ENCODE data around the gene SNRK.
"Not testable (repeated sequence)": the region's sequence is repeated elsewhere in the genome, so short reads cannot be mapped to it uniquely, and the experiment has no call there.

Gene SNRK

GRCh38 chr3:43348852-43349574 lies 62.7 kb downstream of the SNRK start:
- no peak for DNase-seq

DNA sequence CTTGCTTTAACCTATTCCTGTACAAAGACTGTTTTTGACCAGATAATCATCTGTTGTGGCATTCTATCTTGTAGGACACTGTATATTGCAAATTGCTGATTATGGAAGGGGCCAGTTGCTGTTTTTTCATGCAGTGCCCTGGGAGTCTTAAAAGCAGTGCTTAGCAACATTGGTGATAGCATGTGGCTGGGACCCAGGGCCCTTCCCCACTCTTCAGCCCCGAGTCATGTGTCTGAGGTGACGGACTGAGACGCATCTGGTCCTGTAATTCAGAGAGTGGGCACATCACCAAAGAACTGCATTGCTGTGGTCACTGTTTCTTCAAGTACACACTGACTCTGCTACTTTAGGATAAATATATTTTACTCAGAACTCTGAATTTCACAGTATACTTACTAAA lies 63.4 kb downstream of the SNRK start:
- DNase-seq, result no peak

DNA sequence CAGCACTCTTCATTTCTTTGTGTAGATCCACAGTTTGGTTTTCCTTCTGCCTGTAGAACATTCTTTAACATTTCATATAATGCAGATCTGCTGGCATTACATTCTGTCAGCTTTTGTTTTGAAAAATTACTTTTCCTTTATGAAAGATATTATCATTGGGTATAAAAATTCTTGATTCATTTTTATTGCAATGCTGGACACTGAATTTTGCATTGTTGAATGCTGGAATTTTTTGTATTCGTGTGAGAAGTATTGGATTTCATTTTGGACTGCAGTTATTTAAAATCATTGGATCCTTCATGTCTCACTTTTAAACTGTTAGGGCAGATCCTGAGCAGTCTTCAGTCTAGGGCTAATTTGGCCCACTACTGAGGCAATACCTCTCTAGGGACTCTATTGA lies 67.1 kb downstream of the SNRK start:
- DNase-seq, result no peak

DNA sequence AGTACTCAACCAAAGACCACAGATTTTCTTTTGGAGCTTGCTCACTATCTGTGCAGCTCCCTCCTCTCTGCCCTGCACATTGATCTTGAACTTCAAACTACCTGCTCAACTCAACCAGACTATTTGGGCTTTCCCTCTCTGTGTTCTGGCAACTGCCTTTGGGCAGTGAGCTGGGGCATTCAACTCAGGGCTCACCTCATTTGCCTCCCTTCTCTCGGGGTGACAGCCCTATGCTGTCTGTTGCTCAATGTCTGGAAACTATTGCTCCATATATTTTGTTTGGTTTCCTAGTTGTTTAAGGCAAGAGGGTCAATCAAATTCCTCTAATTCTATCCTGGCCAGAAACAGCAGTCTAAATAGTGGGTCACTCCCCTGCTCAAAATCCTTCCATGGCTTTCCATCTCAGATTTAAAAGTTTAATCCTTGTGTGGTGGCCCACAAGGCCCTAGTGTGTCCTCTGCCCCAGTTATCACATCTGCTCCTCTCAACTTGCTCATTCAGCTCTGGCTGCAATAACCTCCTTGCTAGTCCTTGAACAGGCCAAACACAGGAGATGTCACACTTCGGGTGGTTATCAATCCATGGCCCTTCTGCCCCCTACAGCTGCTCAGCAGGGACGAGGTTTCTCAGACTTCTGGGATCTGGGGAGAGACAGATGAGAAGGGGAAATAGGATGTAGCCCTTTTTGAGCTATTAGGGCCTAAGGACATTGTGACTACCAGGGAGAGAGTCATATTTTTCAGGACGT lies 67.8 kb downstream of the SNRK start:
- DNase-seq, result no peak

DNA sequence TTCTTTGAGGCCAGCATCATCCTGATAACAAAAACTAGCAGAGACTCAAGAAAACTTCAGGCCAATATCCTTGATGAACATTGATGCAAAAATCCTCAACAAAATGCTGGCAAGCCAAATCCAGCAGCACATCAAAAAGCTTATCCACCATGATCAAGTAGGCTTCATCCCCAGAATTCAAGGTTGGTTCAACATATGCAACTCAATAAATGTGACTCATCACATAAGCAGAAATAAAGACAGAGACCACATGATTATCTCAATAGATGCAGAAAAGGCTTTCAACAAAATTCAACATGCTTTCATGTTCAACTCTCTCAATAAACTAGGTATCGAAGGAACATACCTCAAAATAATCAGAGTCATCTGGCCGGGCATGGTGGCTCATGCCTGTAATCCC lies 69.7 kb downstream of the SNRK start:
- not testable (repeated sequence) for DNase-seq

DNA sequence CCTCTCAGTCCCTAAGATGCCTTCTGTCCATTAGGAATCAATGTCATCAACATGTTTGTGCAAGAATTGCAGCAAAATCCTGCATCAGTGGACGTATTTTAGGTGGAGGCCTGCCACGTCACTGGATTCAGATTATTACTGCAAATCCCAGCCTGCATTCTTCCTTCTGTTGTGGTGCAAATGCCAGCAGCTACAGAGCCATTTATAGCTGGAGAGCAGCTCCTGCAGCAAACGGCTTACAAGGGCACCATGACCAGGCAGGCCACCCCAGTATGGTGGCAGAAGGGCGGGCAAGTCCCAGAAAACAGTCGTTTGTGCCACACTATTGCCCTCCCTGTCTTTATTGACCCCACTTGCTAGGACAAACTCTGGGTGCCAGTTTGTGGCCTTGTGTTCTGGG lies 74.7 kb downstream of the SNRK start:
- DNase-seq, result no peak

GRCh38 chr3:43362183-43362582 lies 75.8 kb downstream of the SNRK start:
- no peak for DNase-seq

DNA sequence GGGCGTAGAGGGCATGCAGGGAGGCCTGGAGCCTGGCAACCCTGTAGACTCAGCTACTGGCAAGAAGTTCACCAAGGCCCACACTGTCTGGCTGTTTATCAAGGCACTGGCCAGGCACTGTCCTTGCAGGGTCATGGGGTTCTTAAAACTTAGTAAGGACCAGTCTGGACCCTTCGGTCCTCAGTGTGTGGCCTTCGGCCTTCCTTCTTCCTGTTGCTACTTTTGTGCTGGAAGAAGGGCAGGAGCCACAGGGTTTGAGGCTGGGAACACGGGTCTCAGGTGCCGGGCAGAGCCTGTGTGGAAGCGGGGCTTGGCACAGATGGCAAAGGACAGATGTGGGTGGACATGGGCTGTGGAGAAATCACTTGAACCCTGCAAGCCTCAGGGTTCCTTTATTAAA lies 76.6 kb downstream of the SNRK start:
- DNase-seq, result no peak

DNA sequence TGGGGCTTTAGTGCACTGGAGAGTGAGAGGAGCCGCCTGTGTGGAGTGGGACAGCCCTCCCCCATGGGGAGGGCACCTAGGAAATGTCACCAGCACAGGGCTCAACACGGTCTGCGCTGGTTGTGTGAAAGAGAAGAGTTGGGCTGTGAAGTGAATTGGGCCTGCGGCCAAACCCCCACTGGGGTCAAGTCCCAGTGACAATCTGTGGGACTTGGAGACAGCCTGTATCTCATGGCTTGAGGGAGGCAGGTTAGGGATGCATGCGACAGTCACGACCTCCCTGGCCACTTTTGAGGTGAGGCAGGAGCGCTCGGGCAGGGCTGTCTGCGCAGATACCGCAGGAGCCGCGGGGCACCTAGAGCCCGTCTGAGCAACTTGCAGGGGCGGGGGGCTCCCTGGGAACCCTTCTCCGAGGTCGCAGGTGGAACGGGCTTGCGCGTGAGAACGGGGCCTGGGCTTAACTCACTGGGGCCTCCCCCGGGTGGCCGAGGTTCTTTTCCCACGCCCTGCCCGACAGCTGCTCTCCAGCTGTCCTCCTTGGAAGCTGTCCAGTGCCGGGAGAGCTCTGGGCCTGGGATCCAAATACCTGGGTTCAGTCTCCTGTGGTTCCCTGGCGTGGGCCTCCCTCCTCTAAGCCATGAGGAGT lies 77.4 kb downstream of the SNRK start:
- no peak for DNase-seq

DNA sequence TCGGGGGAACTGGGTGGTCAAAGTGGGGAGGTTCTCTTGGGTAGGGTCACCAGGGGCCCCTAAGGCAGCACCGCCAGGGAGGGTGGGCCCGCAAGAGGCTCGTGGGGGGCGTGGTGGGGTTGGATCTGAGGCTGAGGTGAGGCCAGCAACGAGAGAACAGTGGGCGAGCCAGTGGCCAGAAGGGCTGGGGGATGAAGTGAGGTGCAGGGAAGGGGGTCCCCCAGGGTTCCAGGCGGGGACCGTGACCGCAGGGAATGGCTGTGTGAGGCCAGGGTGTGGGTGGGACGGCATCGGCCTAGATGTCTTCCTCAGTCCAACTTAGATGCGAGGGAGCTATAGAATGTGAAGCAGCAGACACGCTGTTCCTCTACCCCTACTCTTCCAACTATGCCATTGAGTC lies 78.2 kb downstream of the SNRK start:
- DNase-seq, result no peak

DNA sequence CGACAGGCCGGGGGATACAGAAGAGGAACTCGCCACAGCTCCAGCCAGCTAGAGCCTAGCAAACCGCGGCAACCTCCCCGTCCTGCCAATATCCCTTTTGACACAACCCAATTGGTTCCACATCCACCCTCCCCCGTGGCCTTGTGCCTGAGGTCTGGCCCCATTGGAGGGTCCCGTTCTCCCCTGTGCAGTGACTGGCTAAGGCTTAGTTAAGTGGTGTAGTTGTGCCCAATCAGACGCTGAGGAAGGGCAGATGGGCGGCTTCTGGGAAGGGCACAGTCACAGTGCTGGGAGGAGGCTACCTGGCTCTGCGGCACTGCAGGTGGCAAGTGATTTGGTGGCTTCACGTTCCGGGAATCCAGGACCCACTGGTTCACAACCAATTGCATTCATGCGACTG lies 78.6 kb downstream of the SNRK start:
- no peak for DNase-seq

- no peak for DNase-seq
These were observed 79.4 kb downstream of the SNRK start for GRCh38 chr3:43365601-43366305.

- DNase-seq, result no peak
These were observed 80.1 kb downstream of the SNRK start for GRCh38 chr3:43366481-43366880.

GRCh38 chr3:43366885-43367284 lies 80.5 kb downstream of the SNRK start:
- DNase-seq, result no peak

DNA sequence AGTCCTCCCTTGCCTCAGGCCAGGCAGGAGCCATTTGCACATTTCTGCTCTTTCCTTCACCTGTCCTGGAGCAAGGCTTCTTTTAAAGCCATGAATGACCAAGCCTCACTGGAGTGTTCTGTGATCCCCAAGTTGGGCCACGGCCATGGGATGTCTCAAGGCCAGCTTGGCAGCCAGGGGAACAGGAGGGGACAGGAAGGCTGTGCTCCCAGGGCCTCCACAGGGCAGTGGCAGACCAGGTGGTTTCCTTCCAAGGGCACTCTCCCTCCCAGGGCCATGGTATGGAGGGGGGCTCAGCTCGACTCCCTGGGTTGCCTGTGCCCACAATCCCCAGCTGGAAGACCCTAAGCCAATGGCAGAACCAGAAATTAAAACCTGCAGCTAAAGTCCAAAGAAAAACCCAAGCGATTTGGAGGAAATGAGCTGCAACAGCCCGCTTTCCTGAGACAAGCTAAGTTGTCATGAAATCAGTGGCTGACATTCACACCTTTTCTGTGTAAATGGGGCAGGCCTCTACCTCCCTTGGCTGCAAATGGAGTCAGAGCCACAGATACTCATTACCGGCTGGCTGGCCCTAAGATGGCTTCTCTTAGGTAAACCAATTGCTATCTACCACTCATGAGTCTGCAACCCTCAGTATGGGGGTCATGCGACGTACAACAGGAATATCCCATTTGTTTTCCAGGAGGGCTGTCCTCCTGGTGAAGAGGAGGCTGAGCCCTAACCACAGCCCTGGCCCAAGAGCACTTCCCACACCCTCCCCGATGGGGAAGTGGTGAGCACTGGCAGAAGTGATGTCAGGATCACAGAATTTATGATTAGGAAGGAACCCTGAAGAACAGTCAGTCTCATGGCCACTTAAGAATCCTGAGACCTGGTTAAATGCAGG lies 83.3 kb downstream of the SNRK start:
- DNase-seq, result no peak

DNA sequence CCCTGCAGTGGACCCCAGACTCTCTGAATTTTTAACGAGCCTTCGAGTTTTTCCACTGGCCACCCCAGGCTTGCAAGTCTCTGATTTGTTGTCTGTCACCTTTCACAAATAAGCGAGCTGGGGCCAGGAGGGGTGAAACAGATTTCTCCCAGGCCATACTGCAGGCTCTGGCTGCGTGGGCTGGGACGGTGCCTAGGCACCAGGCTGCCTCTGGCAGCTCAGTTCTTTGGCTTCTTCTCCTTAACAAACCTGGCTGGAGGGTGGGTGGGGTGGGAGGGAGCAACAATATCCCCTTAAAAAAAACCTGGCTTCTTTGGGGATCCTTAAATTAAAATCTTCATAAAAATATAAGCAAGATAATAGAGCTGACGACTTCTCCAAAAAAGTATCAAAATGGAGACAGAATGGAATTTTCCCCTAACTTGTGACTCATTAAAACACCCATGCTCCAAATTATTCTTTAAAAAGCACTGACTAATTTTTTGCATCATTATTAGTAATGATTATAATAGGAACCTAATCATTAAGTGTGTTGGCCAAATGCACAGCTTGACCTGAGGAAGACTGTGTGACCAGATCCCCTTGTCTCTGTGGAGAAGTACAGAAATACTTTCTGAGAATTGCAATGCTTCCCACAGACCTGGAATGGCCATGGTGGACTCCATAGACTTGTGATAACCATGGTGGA lies 84.1 kb downstream of the SNRK start:
- no peak for DNase-seq

DNA sequence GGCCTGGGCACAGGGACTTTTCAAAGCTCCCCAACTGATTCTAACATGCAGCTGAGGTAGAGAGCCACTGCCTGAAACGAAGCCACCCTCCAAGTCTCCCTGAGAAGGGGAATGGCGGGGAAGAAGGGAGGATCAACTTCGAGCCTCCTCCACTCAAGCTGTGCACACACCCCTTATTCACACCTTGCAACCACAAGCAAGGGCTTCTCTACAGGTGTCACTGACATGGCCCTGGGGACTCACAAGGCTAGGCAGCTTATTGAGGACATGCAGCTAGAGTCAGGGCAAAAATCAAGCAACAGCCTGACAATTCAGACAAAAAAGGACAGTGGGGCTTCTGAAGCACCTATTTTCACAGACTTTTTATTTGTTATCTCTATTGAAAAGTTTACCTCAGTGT lies 85.2 kb downstream of the SNRK start:
- no peak for DNase-seq

DNA sequence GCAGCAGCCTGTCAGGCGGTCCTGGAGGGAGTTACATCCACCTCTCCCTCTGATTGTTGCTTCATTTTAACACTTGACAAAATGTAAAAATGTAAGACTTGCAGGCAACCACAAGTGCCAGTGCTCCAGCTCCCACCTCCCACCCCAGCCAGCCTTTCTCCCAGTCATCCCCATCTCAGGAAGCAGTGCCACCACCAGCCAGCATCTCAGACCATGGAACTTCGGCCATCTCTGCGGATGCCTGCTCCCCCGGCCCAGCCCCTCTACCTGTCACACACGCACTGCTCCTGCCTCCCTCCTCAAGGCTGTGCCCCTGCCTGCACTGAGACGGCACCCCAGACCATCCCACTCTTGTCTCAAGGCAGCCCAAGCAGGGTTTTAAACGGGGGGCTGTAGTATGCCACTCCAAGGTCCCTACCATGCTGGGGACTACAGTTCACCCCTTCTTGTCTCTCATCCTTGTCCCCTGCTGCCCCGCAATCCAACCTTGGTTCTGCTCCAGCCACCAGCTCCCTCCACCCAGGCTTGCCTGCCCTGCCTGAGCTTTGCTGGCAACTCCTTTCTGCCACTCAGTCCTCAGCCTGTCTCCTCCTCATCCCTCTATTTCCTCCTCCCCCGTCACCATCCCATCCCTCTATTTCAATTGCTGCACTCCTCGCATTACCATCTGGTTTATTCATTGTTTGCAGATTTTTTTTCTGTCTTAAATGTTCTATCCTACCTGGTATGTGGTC lies 85.8 kb downstream of the SNRK start:
- no peak for DNase-seq

DNA sequence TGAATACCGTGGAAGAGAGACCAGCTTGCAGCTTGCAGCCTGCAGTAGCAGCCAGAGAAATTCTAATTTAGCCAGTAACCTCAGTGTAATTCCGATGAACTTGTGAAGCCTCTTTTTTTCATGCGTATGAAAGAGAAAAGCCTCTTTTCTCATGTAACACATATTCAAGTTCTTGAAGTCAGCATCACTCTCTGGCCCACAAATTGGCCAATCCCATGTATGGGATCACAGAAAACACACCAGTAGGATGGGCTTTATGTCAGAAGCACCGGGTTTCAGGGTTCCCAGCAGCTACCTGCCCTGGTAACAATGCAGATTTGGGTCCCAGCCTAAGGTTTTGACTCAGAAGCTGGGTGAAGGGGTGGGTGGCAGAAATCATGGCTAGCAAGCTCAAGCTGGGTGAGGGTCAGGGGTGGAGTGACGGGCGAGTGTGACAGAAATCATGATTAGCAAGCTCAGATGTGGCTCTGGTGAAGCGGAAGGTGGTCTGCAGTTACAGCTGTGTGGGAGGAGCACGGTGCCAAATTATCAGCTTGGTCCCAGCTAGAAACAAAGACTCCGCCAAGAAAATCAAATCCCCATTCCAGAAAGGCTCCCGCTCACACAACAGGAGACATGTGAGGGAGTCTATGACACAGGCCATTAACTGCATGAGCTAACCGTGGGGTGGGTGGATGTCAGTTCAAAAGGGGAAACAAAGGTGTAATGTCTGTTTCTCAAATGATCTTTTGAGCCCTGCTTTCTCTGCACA lies 86.6 kb downstream of the SNRK start:
- DNase-seq, result no peak

- no peak for DNase-seq
These were observed 87.2 kb downstream of the SNRK start for GRCh38 chr3:43373560-43373928.
